NCI-H2227 (cell line): ENCODE data around the gene SLC38A11.
"Not testable (repeated sequence)": the region's sequence is repeated elsewhere in the genome, so short reads cannot be mapped to it uniquely, and the experiment has no call there.

ENCODE experiments used
- DNase-seq: peaks from one replicate; lab custom pipeline; 2025; ENCODE audit not compliant: unreplicated experiment; lab: John Stamatoyannopoulos, UW

Gene SLC38A11

GRCh38 chr2:164881524-164881923 is 73.8 kb downstream of the SLC38A11 start:
- DNase-seq: no peak

DNA sequence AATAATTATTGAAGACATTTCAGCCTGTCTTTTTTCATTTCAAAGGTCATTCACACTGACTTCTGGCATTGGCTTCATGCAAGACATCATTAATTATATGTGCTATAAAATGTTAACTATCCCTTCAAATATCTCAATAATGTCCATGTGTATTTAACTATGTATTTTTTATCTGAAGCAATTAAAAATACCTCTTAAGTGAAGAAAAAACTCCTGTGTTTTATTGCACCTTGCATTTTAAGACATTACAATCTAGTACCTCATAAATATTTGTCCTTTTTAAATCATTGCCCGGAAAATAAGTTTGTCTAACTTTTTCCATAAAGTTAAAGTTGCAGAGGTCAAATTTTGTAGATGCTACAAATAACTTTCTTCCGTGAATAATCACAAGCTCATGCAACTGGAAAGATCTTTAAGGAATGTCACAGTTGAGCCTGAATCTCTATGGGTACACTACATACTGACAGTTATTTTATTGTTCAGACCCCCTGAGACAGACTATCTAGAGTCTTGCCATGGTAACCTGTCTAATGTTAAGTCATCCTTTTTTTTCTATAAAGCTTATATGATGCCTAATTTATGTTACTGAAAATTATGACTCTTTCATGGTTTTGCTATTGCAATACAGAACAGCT is 75.3 kb downstream of the SLC38A11 start:
- DNase-seq: no peak

GRCh38 chr2:164877927-164878326 is 77.4 kb downstream of the SLC38A11 start:
- DNase-seq: no peak

- no peak for DNase-seq
Observed at GRCh38 chr2:164877169-164877568, 78.2 kb downstream of the SLC38A11 start.

GRCh38 chr2:164875334-164876205 is 79.8 kb downstream of the SLC38A11 start:
- DNase-seq: no peak

- DNase-seq: no peak
Observed at GRCh38 chr2:164873210-164873908, 82.0 kb downstream of the SLC38A11 start.

DNA sequence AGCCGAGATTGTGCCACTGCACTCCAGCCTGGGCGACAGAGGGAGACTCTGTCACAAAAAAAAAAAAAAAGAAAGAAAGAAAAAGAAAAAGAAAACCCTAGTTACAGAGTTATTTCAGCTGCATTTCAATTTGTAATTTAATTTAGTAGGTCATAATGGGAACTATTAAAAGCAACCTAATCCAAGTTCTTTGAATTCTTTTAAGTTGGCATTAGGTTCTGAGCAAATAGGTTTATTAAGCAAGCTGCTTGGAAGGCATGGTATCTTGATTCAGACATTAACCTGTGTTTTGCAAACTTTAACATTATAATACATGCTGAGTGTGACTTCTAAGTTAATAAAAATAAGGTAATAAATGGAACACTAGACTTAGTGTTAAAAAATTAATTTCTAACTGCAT is 83.9 kb downstream of the SLC38A11 start:
- no peak for DNase-seq

DNA sequence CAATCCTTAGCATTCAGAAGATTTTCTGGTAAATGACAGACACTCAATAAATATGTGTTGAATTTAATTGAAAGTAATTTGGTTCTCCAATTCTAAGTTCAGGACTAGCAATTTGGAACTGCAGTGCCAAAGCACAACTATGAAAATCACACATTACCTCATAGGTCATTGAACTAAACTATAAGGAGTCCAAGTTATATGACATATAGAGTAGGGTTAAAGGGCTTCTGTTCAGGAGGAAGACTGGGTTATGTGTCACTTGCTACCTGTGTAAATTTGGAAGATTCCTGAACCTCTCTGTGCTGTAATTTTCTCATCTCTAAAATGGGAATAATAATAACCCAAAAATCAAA is 85.9 kb downstream of the SLC38A11 start:
- DNase-seq: no peak

DNA sequence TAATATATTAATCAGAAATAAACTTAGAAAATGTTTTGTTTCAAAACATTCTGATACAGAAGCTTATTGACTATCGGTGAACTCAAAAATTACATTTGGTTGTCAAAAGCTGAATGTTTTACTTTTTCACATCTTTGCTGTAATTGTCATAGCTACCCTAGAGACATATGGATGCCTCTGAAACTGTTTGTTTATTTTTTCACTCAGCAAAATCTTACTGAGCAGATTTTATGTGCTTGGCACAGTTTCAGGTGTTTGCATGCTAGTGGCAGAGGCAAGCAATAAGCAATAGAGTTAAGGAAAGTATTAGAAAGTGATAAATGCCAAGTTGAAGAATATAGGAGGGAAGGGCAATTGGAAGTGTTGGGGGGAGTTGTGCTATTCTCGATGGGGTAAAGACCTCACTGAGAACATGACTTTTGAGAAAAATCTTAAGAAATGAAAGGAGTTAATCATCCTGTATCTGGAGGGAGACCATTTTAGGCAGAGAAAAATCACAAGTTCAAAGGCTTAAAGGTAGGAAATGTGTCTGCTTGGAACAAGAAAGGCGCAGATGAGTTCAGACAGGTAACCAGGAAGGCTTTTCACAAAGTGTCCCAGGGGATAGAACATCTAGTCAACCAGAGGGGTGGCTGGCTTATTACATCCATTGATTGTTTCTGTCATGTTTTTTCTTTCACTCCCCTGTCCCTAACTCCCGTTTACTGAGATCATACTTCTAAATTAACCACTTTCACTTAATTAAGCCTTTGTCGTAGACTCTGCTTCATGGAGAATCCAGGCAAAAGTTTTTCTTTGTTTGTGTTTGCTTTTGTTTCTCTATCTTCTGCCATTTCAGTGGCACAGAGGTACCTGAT is 86.5 kb downstream of the SLC38A11 start:
- DNase-seq: no peak

DNA sequence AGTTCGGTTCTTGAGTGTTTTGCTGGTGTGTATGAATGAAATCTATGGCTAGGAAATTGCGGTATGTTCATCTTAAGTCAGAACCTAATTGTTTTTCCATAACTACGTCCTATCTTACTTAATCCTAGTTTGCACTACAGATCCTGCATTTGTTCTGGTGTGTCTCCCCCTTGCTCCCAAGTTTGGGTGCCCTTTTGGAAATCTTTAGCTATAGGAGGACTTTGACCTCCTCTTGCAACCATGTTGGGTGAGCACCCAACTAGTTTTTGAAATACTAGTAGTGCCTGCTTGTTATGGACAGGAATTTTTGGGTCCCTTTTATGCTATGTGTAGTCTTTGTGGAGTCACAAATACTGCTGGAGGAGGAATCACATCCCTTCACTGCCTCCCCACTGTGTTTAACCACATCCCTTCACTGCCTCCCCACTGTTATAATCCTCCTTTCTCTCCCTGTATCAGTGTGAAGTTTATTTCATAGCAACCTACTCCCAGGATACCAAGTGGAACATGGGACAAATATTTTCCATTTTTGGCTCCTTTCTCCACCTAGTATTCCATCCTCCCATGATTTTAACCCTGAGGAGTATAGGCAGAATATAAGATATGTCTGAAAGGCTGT is 87.4 kb downstream of the SLC38A11 start:
- no peak for DNase-seq

DNA sequence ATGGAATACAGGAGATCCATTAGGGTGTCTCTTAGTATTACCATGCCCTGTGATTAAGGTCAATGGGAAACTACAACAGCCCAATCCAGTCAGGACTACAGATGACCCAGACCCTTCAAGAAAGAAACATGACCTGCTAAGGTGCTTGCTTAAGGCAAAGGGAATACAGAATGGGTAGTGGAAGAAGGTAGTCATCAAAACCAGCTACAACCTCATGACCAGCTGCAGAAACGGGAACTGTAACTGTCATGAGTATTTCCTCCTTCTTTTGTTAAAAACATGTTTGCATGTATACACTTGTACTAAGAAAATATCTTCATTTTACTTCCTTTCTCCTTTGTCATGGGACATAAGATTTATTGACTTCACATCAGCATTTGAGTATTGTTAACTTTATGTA is 88.9 kb downstream of the SLC38A11 start:
- DNase-seq: not testable (repeated sequence)

- no peak for DNase-seq
Observed at GRCh38 chr2:164860694-164861042, 94.7 kb downstream of the SLC38A11 start.

DNA sequence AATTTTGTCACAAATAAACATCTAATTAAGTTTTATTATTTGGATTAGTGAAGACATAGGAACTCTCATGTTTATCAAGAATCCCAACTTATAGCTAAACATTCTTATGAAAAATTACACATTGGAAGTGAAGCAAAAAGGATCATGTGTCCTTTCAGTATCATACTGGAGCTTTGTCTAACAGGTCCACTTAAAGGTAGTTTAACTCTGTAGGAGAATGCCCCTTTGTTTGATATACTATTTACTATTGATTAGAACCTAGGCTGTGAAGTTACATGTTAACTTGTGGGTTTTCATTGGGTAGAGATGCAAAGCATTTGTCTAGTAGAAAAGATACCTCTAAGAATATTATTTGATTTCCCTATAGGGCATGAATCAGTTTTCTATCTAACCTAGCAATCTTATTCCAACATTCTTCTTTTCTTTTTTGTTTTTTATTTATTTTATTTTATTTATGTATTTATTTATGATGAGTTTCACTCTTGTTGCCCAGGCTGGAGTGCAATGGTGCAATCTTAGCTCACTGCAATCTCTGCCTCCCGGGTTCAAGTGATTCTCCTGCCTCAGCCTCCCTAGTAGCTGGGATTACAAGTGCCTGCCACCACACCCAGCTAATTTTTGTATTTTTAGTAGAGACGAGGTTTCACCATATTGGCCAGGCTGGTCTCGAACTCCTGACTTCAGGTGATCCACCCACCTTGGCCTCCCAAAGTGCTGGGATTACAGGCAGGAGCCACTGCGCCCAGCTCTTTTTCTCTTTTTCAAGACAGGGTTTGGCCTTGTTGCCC is 95.2 kb downstream of the SLC38A11 start:
- DNase-seq: not testable (repeated sequence)

- DNase-seq: no peak
Observed at GRCh38 chr2:164859251-164859818, 96.0 kb downstream of the SLC38A11 start.

DNA sequence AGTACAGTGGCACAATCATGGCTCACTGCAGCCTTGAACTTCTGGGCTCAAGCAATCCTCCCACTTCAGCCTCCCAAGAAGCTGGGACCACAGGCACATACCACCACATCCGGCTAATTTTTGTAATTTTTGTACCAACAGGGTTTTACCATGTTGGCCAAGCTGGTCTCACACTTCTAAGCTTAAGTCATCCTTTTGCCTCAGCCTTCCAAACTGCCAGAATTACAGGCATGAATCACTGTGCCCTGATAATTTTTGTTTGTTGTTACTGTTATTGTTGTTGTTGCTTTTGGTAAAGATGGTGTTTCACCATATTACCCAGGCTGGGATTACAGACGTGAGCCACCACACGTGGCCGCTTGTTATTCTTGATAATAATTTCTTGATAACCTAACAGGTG is 103.2 kb downstream of the SLC38A11 start:
- DNase-seq: no peak

GRCh38 chr2:164850235-164850634 is 105.1 kb downstream of the SLC38A11 start:
- DNase-seq: no peak

- no peak for DNase-seq
Observed at GRCh38 chr2:164849506-164849905, 105.8 kb downstream of the SLC38A11 start.

DNA sequence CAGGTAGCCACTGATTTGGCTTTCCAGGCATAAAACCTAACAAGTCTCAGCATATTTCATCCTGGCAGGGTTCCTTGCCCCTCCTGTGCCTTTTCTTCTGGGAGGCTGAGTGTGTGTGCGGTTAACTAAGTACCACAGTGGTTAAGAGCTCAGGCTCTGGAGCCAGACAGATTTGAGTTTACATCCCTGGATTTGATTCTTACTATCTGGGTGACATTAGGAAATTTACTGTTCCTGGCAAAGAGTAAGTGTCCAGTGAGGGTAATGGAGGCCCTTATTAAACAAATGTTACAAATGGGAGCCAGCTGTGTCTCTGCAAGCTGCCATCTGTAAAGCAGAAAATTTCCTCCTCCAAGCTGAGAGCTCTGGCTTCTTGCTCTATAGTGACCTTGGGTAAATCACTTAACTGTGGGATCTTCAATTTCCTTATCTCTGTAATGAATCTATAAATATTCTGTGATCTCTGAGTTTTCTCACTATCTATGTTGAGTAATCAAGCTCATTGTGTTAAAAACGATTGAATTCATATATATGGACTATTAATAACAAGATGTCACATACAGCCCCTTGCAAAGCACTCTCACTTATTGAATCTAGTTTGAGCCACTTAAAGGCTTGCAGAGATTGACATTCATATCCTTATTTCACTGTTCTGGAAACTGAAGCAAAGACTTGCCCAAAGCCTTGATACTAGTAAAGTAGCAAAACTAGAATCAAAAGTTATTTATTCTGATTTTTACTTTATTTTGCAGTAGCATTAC is 107.2 kb downstream of the SLC38A11 start:
- DNase-seq: peak; percentile 31

- no peak for DNase-seq
Observed at GRCh38 chr2:164847291-164847690, 108.0 kb downstream of the SLC38A11 start.
